ENCODE data around the gene RRAS2. TPM values are rescaled to one million over a fixed set of nuclear protein-coding genes. Genes with fewer than 3 reads are reported as not detected.

The RRAS2 gene
- total RNA-seq, 1 experiment from 2014 or later = 200 TPM

- H3K9me3 ChIP-seq (replicated peaks) = no peaks in the 10 kb centered on the region
- H3K36me3 ChIP-seq = no peaks in the 10 kb centered on the region
- H3K27ac ChIP-seq = no peak overlapping the region
- DNase-seq (ENCODE audit: low read depth in 1 of 2, low spot score in 2 of 2) = no peak
- H3K4me3 ChIP-seq = no peak overlapping the region
- no peaks in the 10 kb centered on the region for H3K27me3 ChIP-seq (replicated peaks)
- H3K4me1 ChIP-seq (replicated peaks) = peaks cover 31% of the 10 kb centered on the region
Observed at GRCh38 chr11:14322510-14322909, 36.5 kb downstream of the RRAS2 start.

GRCh38 chr11:14320020-14320419 is 39.0 kb downstream of the RRAS2 start:
- Histone ChIP-seq H3K36me3 (no peaks in the 10 kb centered on the region), H3K27ac (no peak overlapping the region), H3K27me3 (replicated peaks) (no peaks in the 10 kb centered on the region), H3K9me3 (replicated peaks) (no peaks in the 10 kb centered on the region), H3K4me3 (no peak overlapping the region), H3K4me1 (replicated peaks) (peaks cover 29% of the 10 kb centered on the region)
- DNase-seq (ENCODE audit: low read depth in 1 of 2, low spot score in 2 of 2) = peak in 1 of 2 experiments; percentile 43

DNA sequence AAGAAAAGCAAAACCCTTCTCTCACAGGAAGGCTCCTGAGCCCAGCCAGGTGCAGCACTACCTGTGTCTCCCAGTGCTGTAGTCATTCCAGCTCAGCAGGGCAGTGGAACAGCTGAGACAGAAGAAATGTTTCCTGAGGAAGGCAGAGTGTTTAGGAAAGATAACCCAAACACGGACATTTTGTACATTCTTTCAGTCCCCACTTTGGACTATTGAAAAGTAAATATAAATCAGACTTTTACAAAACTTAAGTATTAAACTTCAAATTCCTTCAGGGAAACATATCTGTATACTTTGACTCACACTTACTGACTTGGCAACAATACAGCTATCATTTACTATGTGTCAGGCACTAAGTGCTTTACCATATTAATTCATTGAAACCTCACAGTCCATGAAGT is 40.4 kb downstream of the RRAS2 start:
- Histone ChIP-seq H3K36me3 (no peaks in the 10 kb centered on the region), H3K9me3 (replicated peaks) (no peaks in the 10 kb centered on the region), H3K27ac (no peak overlapping the region), H3K4me1 (replicated peaks) (peaks cover 36% of the 10 kb centered on the region), H3K27me3 (replicated peaks) (no peaks in the 10 kb centered on the region), H3K4me3 (no peak overlapping the region)
- DNase-seq (ENCODE audit: low read depth in 1 of 2, low spot score in 2 of 2) = peak in 1 of 2 experiments; percentile 47

- H3K4me1 ChIP-seq (replicated peaks) = peaks cover 44% of the 10 kb centered on the region
- no peaks in the 10 kb centered on the region for H3K36me3 ChIP-seq
- no peak overlapping the region for H3K27ac ChIP-seq
- H3K27me3 ChIP-seq (replicated peaks) = no peaks in the 10 kb centered on the region
- H3K4me3 ChIP-seq = no peak overlapping the region
- no peak for DNase-seq (ENCODE audit: low read depth in 1 of 2, low spot score in 2 of 2)
- H3K9me3 ChIP-seq (replicated peaks) = no peaks in the 10 kb centered on the region
Observed at GRCh38 chr11:14317659-14318325, 41.2 kb downstream of the RRAS2 start.

DNA sequence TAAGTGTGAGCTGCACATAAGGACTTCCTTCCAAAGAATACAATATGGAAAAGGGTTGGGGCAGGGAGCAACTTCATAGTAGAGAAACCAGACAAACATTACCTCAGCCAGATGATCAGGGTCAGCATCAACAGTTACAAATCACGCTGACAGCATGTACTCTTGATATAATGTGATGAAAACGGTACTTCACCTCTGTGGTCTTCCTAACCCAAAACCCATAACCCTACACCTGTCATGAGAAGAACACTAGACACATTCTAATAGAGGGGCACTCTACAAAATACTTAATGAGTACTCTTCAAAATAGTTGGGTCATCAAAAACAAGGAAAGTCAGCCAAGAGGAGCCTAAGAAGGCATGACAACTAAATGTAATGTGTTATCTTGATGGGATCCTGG is 43.9 kb downstream of the RRAS2 start:
- Histone ChIP-seq H3K4me3 (no peak overlapping the region), H3K9me3 (replicated peaks) (no peaks in the 10 kb centered on the region), H3K27ac (no peak overlapping the region), H3K4me1 (replicated peaks) (peaks cover 57% of the 10 kb centered on the region), H3K27me3 (replicated peaks) (no peaks in the 10 kb centered on the region), H3K36me3 (no peaks in the 10 kb centered on the region)
- DNase-seq (ENCODE audit: low read depth in 1 of 2, low spot score in 2 of 2) = no peak

DNA sequence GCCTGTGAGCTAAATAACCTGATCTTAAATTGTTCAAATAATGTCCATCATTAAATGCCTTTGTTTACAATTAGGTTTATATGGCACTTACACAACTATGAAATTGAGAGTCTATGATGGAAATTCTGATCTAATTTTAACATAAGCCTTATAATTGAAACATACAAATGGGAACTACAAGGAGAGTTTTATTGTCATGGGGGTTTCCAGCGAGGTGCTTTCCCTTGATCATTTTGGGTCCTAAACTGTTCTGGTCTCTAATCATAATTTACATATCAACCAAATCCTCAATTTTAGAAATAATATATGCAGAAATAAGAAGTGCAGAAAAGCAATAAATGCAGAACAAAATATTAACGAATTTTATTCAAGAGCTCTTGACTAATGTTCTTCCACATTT is 44.9 kb downstream of the RRAS2 start:
- Histone ChIP-seq H3K36me3 (no peaks in the 10 kb centered on the region), H3K9me3 (replicated peaks) (no peaks in the 10 kb centered on the region), H3K27me3 (replicated peaks) (no peaks in the 10 kb centered on the region), H3K27ac (no peak overlapping the region), H3K4me1 (replicated peaks) (peaks cover 50% of the 10 kb centered on the region), H3K4me3 (no peak overlapping the region)
- no peak for DNase-seq (ENCODE audit: low read depth in 1 of 2, low spot score in 2 of 2)

DNA sequence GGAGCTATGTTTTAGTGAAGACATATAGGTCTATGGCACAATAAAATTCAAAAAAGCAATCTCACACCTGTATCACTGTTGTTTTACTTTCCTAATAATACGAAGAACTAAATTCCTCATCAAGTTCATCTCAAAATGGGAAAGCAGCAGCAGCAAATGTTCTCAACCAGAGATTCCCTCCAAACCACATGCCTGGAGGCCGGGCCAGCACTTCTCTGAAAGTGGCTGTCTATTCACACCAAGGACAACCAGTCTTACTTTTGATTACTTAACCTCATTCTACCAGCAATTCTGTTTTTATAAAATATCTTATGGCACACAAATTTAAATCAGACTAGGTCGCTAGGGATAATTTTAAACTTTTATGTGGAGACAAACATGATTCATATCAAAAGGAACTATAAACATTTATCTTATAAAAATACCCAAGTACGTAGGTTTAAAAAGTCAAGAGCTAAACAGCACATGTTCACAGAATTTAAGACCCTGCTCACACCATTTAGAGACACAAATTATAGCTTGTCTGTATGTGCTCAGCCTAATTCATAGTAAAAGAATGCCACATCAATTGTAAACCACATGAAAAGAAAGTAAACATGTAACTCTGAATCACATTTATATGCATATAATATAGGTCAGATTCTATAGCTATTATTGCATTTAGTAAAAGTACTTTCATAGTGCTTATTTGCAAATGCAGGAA is 46.1 kb downstream of the RRAS2 start:
- H3K4me3 ChIP-seq = no peak overlapping the region

GRCh38 chr11:14310679-14311078 is 48.3 kb downstream of the RRAS2 start:
- H3K4me3 ChIP-seq = no peak overlapping the region
- H3K9me3 ChIP-seq (replicated peaks) = no peaks in the 10 kb centered on the region
- no peaks in the 10 kb centered on the region for H3K27me3 ChIP-seq (replicated peaks)
- peaks cover 43% of the 10 kb centered on the region for H3K4me1 ChIP-seq (replicated peaks)
- H3K36me3 ChIP-seq = no peaks in the 10 kb centered on the region
- no peak overlapping the region for H3K27ac ChIP-seq
- peak in 1 of 2 experiments; percentile 42 for DNase-seq (ENCODE audit: low read depth in 1 of 2, low spot score in 2 of 2)

More for the DNA sequence above, 46.1 kb downstream of the RRAS2 start:
- peak in 1 of 2 experiments; percentile 65 for DNase-seq (ENCODE audit: low read depth in 1 of 2, low spot score in 2 of 2)
- Histone ChIP-seq H3K9me3 (replicated peaks) (no peaks in the 10 kb centered on the region), H3K4me1 (replicated peaks) (peaks cover 46% of the 10 kb centered on the region), H3K36me3 (no peaks in the 10 kb centered on the region), H3K27me3 (replicated peaks) (no peaks in the 10 kb centered on the region), H3K27ac (0 out of 2 replicates have a peak overlapping the region, but pooled peaks have one; percentile 1)

DNA sequence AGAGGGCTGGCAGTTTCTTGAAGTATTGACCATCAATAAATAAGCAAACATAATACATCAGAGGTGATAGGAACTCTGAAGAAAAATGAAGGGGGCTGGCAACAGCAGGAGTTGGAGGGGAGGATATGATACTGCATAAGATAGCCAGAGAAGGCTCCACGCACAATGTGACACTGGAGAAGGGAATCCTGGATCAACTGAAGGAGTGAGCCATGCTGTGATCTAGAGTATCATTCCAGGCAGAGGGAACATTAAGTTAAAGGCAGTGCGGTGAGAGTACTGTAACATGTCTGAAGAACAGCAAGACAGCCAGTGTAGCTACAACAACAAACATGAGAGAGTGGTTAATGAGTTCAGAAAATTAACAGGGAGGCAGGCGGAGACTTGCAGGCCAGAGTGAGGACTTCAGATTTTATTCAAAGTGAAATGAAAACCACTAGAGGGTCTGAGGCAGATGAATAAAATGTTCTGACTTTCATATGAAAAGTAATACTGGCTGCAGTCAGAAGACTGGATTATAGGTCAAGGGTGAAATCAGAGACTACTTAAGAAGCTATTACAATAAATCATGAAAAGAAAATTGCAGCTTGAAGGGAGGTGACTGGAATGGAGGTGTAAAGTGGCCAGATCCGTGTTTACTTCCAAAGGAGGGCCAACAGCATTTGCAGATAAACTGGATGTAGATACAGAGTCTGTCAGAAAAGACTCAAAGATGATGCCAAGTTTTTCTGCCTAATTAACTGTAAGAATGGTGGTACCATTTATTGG is 49.4 kb downstream of the RRAS2 start:
- Histone ChIP-seq H3K4me1 (replicated peaks) (peaks cover 40% of the 10 kb centered on the region), H3K9me3 (replicated peaks) (no peaks in the 10 kb centered on the region), H3K4me3 (no peak overlapping the region), H3K27ac (no peak overlapping the region), H3K36me3 (no peaks in the 10 kb centered on the region), H3K27me3 (replicated peaks) (no peaks in the 10 kb centered on the region)
- no peak for DNase-seq (ENCODE audit: low read depth in 1 of 2, low spot score in 2 of 2)

- Histone ChIP-seq H3K36me3 (no peaks in the 10 kb centered on the region), H3K27me3 (replicated peaks) (no peaks in the 10 kb centered on the region), H3K4me1 (replicated peaks) (peaks cover 37% of the 10 kb centered on the region), H3K27ac (no peak overlapping the region), H3K4me3 (no peak overlapping the region), H3K9me3 (replicated peaks) (no peaks in the 10 kb centered on the region)
- DNase-seq (ENCODE audit: low read depth in 1 of 2, low spot score in 2 of 2) = peak in 1 of 2 experiments; percentile 32
Observed at GRCh38 chr11:14308897-14309387, 50.0 kb downstream of the RRAS2 start.

DNA sequence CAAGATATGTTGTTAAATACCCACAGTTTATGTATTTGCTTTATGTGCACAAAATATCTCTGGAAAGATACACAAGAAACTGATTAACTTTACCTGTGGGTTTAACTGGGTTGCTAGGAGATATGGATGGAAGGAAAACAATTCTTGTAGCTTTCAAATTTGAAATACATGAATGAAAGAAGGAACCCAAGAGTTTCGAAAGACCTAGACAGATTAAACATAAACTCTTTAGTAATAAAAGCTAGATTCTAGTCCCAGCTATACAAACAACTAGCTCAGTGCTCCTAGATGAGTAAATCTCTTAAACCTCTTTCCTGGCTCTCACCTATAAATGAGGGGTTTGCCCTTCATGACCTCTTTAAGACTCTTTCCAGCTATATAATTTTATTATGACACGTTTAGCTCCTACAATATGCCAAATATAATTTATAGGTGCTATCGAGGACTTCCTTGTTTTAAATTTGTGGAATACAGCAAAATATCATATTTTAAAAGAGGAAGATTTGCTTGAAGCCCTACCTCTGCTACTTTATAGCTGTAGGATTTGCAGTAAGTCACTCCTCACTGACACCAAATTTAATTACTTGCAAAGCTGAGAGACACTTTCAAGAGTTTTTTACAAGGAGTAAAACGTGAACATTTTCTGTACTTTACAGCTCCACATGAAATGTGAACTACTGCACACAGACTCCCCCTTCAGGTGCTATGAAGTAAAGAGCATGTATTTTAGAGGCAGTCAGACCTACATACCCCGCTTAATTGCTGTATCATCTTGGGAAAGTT is 50.7 kb downstream of the RRAS2 start:
- H3K4me1 ChIP-seq (replicated peaks) = peaks cover 30% of the 10 kb centered on the region
- no peaks in the 10 kb centered on the region for H3K27me3 ChIP-seq (replicated peaks)
- no peak overlapping the region for H3K27ac ChIP-seq
- peak in 1 of 2 experiments; percentile 40 for DNase-seq (ENCODE audit: low read depth in 1 of 2, low spot score in 2 of 2)
- no peak overlapping the region for H3K4me3 ChIP-seq
- no peaks in the 10 kb centered on the region for H3K9me3 ChIP-seq (replicated peaks)
- no peaks in the 10 kb centered on the region for H3K36me3 ChIP-seq

DNA sequence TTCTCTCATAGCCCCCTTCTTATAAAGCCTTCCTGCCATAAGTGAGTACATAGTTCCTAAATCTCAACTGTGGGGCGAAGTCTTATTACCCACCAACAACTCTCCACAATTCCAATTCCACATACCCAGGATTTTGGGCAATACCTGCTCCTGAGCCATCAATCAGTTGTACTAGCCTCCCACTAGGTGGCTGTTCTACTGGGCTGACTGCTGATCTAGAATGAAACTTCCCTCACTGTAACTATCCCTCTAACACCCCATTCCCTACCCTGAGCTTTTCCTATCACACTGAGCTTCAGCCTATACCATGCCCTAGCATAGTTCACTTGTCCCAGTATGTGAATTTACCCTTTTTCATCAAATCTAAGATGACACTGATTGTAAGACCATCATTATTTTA is 52.5 kb downstream of the RRAS2 start:
- H3K4me3 ChIP-seq = no peak overlapping the region
- H3K36me3 ChIP-seq = no peaks in the 10 kb centered on the region
- no peak for DNase-seq (ENCODE audit: low read depth in 1 of 2, low spot score in 2 of 2)
- H3K27me3 ChIP-seq (replicated peaks) = no peaks in the 10 kb centered on the region
- no peak overlapping the region for H3K27ac ChIP-seq
- H3K9me3 ChIP-seq (replicated peaks) = no peaks in the 10 kb centered on the region
- peaks cover 18% of the 10 kb centered on the region for H3K4me1 ChIP-seq (replicated peaks)

DNA sequence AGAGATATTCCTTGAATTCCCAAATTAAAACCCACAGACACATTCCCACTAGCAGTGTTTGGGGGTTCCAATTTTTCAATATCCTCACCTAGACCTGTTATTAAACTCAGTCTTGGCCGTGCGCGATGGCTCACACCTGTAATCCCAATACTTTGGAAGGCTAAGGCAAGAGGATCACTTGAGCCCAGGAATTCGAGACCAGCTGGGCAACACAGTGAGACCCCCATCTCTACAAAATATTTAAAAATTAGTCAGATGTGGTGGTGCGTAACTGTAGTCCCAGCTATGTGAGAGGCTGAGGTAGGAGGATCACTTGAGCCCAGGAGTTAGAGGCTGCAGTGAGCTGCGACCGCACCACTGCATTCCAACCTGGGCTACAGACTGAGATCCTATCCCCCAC is 53.3 kb downstream of the RRAS2 start:
- Histone ChIP-seq H3K4me3 (no peak overlapping the region), H3K27ac (no peak overlapping the region)

More for the DNA sequence above, 53.3 kb downstream of the RRAS2 start:
- peaks cover 15% of the 10 kb centered on the region for H3K4me1 ChIP-seq (replicated peaks)
- no peaks in the 10 kb centered on the region for H3K27me3 ChIP-seq (replicated peaks)
- no peak for DNase-seq (ENCODE audit: low read depth in 1 of 2, low spot score in 2 of 2)
- H3K36me3 ChIP-seq = no peaks in the 10 kb centered on the region
- no peaks in the 10 kb centered on the region for H3K9me3 ChIP-seq (replicated peaks)
